ENCODE results near the gene DNM3. TPM values are rescaled to one million over a fixed set of nuclear protein-coding genes. Genes with fewer than 3 reads are reported as not detected.

DNM3 gene
- total and polyA plus RNA-seq, 2 donors (not counting 1 experiment from before 2014, with no cell fraction given), result 1.0 to 1.3 TPM

DNA sequence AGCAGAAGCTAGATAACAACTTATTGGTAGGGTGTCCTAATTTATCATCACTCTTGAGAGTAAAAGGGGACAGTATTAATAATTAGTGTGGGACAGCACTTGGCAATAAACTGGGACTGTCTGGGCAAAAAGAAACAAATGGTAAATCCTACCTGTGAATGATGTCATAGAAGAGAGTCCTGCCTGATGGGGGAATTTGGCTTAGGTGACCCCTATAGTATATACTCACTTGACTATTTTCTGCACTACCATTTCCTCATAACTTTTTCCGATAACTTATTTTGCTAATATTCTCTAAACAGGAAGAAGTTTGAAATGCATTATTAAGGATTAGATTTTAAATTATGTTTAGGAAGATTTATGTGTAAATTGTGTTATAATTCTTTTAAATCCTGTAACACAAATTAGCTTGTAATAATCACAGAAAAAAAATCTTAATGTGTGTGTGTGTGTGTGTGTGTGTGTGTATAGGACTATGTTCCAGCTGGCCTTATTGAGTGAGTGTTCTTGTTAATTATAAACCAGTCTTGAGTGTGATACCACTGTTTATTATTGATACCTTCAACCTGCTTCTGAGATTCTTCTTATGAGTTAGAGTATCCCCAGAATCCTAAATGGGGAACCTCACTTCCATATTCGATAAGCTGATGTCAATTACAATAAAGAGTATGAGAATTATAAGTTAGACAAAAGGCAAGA is 435.0 kb downstream of the DNM3 start:
- Histone ChIP-seq H3K9me3 (ENCODE audit: control extremely low read depth in 1 of 3, control insufficient read depth in 2 of 3, insufficient read depth in 1 of 3, low read length in 2 of 3) (no peaks in the 10 kb centered on the region), H4K20me1 (ENCODE audit: control insufficient read depth, insufficient read depth, low read length, poor library complexity, severe bottlenecking) (no peaks in the 10 kb centered on the region), H3K36me3 (replicated peaks in 1 of 2; ENCODE audit: control extremely low read depth in 1 of 2, control insufficient read depth in 1 of 2, extremely low read depth in 1 of 2, insufficient read depth in 2 of 2, low read length in 1 of 2) (no peaks in the 10 kb centered on the region), H3K4me3 (ENCODE audit: control extremely low read depth in 1 of 5, extremely low read depth in 1 of 5, insufficient read depth in 1 of 5, low read depth in 2 of 5, low read length in 4 of 5) (no peak overlapping the region), H3K4me1 (ENCODE audit: control insufficient read depth in 2 of 2, insufficient read depth in 2 of 2, low read length in 2 of 2) (no peaks in the 10 kb centered on the region), H3K27me3 (replicated peaks in 1 of 4; ENCODE audit: control extremely low read depth in 1 of 4, control insufficient read depth in 3 of 4, insufficient read depth in 4 of 4, low read length in 3 of 4) (no peaks in the 10 kb centered on the region), H2AFZ (ENCODE audit: insufficient read depth, low read depth, low read length, poor library complexity, severe bottlenecking) (no peak overlapping the region), H3K9ac (ENCODE audit: low read length) (no peak overlapping the region), H3K79me2 (ENCODE audit: control insufficient read depth, insufficient read depth, low read length) (no peaks in the 10 kb centered on the region), H3K4me2 (replicated peaks; ENCODE audit: low read depth, low read length, poor library complexity, severe bottlenecking) (no peak overlapping the region), H3K27ac (ENCODE audit: low read length in 2 of 2) (no peak overlapping the region)
- no peak for TF ChIP-seq EZH2 (IDR thresholded peaks at IDR 0.05; ENCODE audit: borderline replicate concordance, insufficient read depth, low read depth, low read length, poor library complexity, severe bottlenecking)
- TF ChIP-seq, protein P1, sequence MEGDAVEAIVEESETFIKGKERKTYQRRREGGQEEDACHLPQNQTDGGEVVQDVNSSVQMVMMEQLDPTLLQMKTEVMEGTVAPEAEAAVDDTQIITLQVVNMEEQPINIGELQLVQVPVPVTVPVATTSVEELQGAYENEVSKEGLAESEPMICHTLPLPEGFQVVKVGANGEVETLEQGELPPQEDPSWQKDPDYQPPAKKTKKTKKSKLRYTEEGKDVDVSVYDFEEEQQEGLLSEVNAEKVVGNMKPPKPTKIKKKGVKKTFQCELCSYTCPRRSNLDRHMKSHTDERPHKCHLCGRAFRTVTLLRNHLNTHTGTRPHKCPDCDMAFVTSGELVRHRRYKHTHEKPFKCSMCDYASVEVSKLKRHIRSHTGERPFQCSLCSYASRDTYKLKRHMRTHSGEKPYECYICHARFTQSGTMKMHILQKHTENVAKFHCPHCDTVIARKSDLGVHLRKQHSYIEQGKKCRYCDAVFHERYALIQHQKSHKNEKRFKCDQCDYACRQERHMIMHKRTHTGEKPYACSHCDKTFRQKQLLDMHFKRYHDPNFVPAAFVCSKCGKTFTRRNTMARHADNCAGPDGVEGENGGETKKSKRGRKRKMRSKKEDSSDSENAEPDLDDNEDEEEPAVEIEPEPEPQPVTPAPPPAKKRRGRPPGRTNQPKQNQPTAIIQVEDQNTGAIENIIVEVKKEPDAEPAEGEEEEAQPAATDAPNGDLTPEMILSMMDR (IDR thresholded peaks at IDR 0.05), result no peak
- no peak for DNase-seq
- WGBS (ENCODE audit: insufficient coverage), result no CpG with 5 or more reads among the region's 2 CpGs
- POLR2A ChIA-PET, result no interaction called here
- CTCF ChIA-PET, result no interaction called here
- Mint-ChIP-seq H3K27ac (no peak overlapping the region), H3K4me1 (peaks cover 10% of the 10 kb centered on the region), H3K27me3 (no peaks in the 10 kb centered on the region), H3K4me3 (no peak overlapping the region), H3K9me3 (ENCODE audit: insufficient read depth) (no peaks in the 10 kb centered on the region)
- ATAC-seq (ENCODE audit: low read depth), result no peak
- intact Hi-C loops (cut with micrococcal nuclease), result no loop called here

DNA sequence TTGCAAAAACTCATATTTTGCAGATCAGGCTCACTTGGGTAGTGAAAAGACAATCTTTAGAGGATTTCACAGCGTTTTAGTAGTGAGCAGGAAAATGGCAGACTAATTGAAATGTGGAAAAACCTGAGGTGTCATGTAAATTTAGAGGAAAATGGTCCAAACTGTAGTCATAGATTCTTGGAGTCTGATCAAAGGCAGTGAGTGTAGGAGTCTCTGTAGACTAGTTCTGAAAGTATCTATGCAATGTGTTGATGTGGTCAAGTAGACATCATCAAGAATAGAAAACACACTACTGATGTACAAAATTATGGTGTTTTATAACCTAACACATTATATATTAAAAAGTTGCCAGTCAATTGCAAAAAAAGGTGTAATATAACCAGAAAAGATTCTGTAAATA is 436.0 kb downstream of the DNM3 start:
- TF ChIP-seq EZH2 (IDR thresholded peaks at IDR 0.05; ENCODE audit: borderline replicate concordance, insufficient read depth, low read depth, low read length, poor library complexity, severe bottlenecking), result no peak
- TF ChIP-seq, protein P1 (IDR thresholded peaks at IDR 0.05), result no peak
- ATAC-seq (ENCODE audit: low read depth), result no peak
- no peaks in the 10 kb centered on the region for H3K79me2 ChIP-seq (ENCODE audit: control insufficient read depth, insufficient read depth, low read length)
- Mint-ChIP-seq H3K4me1 (peaks cover 8% of the 10 kb centered on the region), H3K4me3 (no peak overlapping the region), H3K27me3 (no peaks in the 10 kb centered on the region), H3K9me3 (ENCODE audit: insufficient read depth) (no peaks in the 10 kb centered on the region), H3K27ac (no peak overlapping the region)
- intact Hi-C loops (cut with micrococcal nuclease), result no loop called here
- no peaks in the 10 kb centered on the region for H3K27me3 ChIP-seq (replicated peaks in 1 of 4; ENCODE audit: control extremely low read depth in 1 of 4, control insufficient read depth in 3 of 4, insufficient read depth in 4 of 4, low read length in 3 of 4)
- H3K36me3 ChIP-seq (replicated peaks in 1 of 2; ENCODE audit: control extremely low read depth in 1 of 2, control insufficient read depth in 1 of 2, extremely low read depth in 1 of 2, insufficient read depth in 2 of 2, low read length in 1 of 2), result no peaks in the 10 kb centered on the region
- CTCF ChIA-PET, result no interaction called here
- no peak overlapping the region for H3K9ac ChIP-seq (ENCODE audit: low read length)
- H3K9me3 ChIP-seq (ENCODE audit: control extremely low read depth in 1 of 3, control insufficient read depth in 2 of 3, insufficient read depth in 1 of 3, low read length in 2 of 3), result no peaks in the 10 kb centered on the region
- no peak overlapping the region for H3K4me2 ChIP-seq (replicated peaks; ENCODE audit: low read depth, low read length, poor library complexity, severe bottlenecking)
- H3K4me1 ChIP-seq (ENCODE audit: control insufficient read depth in 2 of 2, insufficient read depth in 2 of 2, low read length in 2 of 2), result no peaks in the 10 kb centered on the region
- POLR2A ChIA-PET, result no interaction called here
- no peak overlapping the region for H3K27ac ChIP-seq (ENCODE audit: low read length in 2 of 2)
- DNase-seq, result no peak
- no peak overlapping the region for H2AFZ ChIP-seq (ENCODE audit: insufficient read depth, low read depth, low read length, poor library complexity, severe bottlenecking)
- no peak overlapping the region for H3K4me3 ChIP-seq (ENCODE audit: control extremely low read depth in 1 of 5, extremely low read depth in 1 of 5, insufficient read depth in 1 of 5, low read depth in 2 of 5, low read length in 4 of 5)
- WGBS (ENCODE audit: insufficient coverage), result 100% methylated on average over 1 of the region's 1 CpG
- no peaks in the 10 kb centered on the region for H4K20me1 ChIP-seq (ENCODE audit: control insufficient read depth, insufficient read depth, low read length, poor library complexity, severe bottlenecking)
